GM23338 (cell line): ENCODE results near the gene FSIP1. TPM values are rescaled to one million over a fixed set of nuclear protein-coding genes. Genes with fewer than 3 reads are reported as not detected.

Experiments
- ATAC-seq: fragments of 200-7000 bp; cut with Tn5 transposase; 3 replicates; pipeline ENCODE4 v1.9.1; 2020
- DNase-seq: peaks from one replicate; pipeline ENCODE4 v3.0.0-alpha.2; 2015; ENCODE audit warnings: low spot score
- H2AFZ ChIP-seq: fragments of 200-600 bp; sonication (generic); 2 replicates; pipeline ENCODE4 v1.8.0; 2016; ENCODE audit warnings: antibody characterized with exemption, mild to moderate bottlenecking, moderate library complexity
- H3F3A ChIP-seq: fragments of 200-600 bp; sonication (generic); replicated peaks from 2 replicates; pipeline ENCODE4 v1.8.0; 2017; ENCODE audit warnings: antibody characterized with exemption, mixed run types, low read depth
- H3K27ac ChIP-seq: fragments of 200-600 bp; sonication (generic); 2 replicates; pipeline ENCODE4 v1.6.1; 2016; ENCODE audit warnings: low read depth
- H3K27me3 ChIP-seq: fragments of 200-600 bp; sonication (generic); 2 replicates; pipeline ENCODE4 v1.8.0; 2016; ENCODE audit warnings: mild to moderate bottlenecking, mixed run types, moderate library complexity; ENCODE audit not compliant: insufficient read depth
- H3K36me3 ChIP-seq: fragments of 200-600 bp; sonication (generic); 2 replicates; pipeline ENCODE4 v1.8.0; 2016; ENCODE audit warnings: mild to moderate bottlenecking; ENCODE audit not compliant: insufficient read depth
- H3K4me1 ChIP-seq: fragments of 200-600 bp; sonication (generic); 2 replicates; pipeline ENCODE4 v1.8.0; 2016; ENCODE audit warnings: mild to moderate bottlenecking, moderate library complexity; ENCODE audit not compliant: insufficient read depth
- H3K4me2 ChIP-seq: fragments of 200-600 bp; sonication (generic); 2 replicates; pipeline ENCODE4 v1.7.1; 2017; ENCODE audit warnings: mixed run types
- H3K4me3 ChIP-seq: fragments of 200-600 bp; sonication (generic); 2 replicates; pipeline ENCODE4 v1.6.1; 2016; ENCODE audit warnings: mixed run types
- H3K79me2 ChIP-seq: fragments of 200-600 bp; sonication (generic); replicated peaks from 2 replicates; pipeline ENCODE4 v1.8.0; 2017; ENCODE audit warnings: mild to moderate bottlenecking; ENCODE audit not compliant: insufficient read depth
- H3K9me2 ChIP-seq: fragments of 200-600 bp; sonication (generic); 2 replicates; pipeline ENCODE4 v1.8.0; 2017; ENCODE audit not compliant: insufficient read depth
- H4K20me1 ChIP-seq: fragments of 200-600 bp; sonication (generic); replicated peaks from 2 replicates; pipeline ENCODE4 v1.8.0; 2017; ENCODE audit warnings: mild to moderate bottlenecking; ENCODE audit not compliant: insufficient read depth
- H3K27ac Mint-ChIP-seq: 2 replicates; pipeline ENCODE4 v1.8.0; 2020; ENCODE audit warnings: inconsistent platforms, mild to moderate bottlenecking, moderate library complexity, mixed read lengths
- H3K27me3 Mint-ChIP-seq: 3 replicates; pipeline ENCODE4 v1.8.0; 2022; ENCODE audit warnings: low read depth, mild to moderate bottlenecking, moderate library complexity, mixed read lengths, inconsistent platforms; ENCODE audit not compliant: insufficient read depth, poor library complexity
- H3K36me3 Mint-ChIP-seq: 3 replicates; pipeline ENCODE4 v1.8.0; 2021; ENCODE audit warnings: low read depth, mild to moderate bottlenecking, inconsistent platforms, moderate library complexity, mixed read lengths
- H3K4me1 Mint-ChIP-seq: 3 replicates; pipeline ENCODE4 v1.8.0; 2020; ENCODE audit warnings: mild to moderate bottlenecking, inconsistent platforms, mixed read lengths
- H3K4me3 Mint-ChIP-seq: 3 replicates; pipeline ENCODE4 v1.8.0; 2021; ENCODE audit warnings: moderate library complexity, mild to moderate bottlenecking, inconsistent platforms, mixed read lengths
- H3K9me3 Mint-ChIP-seq: 3 replicates; pipeline ENCODE4 v1.8.0; 2020; ENCODE audit warnings: moderate library complexity, mild to moderate bottlenecking, inconsistent platforms, mixed read lengths
- EZH2 ChIP-seq: fragments of 200-600 bp; sonication (generic); IDR thresholded peaks from one replicate; pipeline ENCODE4 v1.8.0; 2017; ENCODE audit warnings: antibody characterized with exemption, mild to moderate bottlenecking, low read depth; ENCODE audit not compliant: unreplicated experiment
- EZH2phosphoT487 ChIP-seq: fragments of 200-600 bp; sonication (generic); IDR thresholded peaks from one replicate; pipeline ENCODE4 v1.8.1; 2018; ENCODE audit warnings: antibody characterized with exemption; ENCODE audit not compliant: unreplicated experiment
- NANOG ChIP-seq: IDR thresholded peaks from 2 replicates; pipeline ENCODE4 v1.6.1; 2016; ENCODE audit warnings: antibody characterized with exemption, borderline replicate concordance
- POLR2AphosphoS5 ChIP-seq: IDR thresholded peaks from 2 replicates; pipeline ENCODE4 v1.6.1; 2016; ENCODE audit warnings: antibody characterized with exemption, low read depth
- ZNF114 ChIP-seq: fragments of 250-450 bp; sonication (Bioruptor Pico); IDR thresholded peaks from 2 replicates; pipeline ENCODE4 v1.5.0; 2020; ENCODE audit warnings: mild to moderate bottlenecking, moderate library complexity
- polyA plus RNA-seq: library from polyadenylated mRNA; unstranded; fragments of >200 nt; fragmentation: Nextera tagmentation; extraction: Ambion mirVana; gene quantifications from 2 replicates; pipeline ENCODE4 v1.2.1, GENCODE V29; 2016
- total RNA-seq: library from RNA; depleted of rRNA; stranded (reverse); fragments of >200 nt; shearing (Covaris generic); gene quantifications from 2 replicates; pipeline ENCODE4 v1.2.3, GENCODE V29; 2014
- TF ChIP-seq, protein P1 (sequence below): fragments of 250-450 bp; sonication (Bioruptor Pico); IDR thresholded peaks from 2 replicates; pipeline ENCODE4 v1.5.0; 2020; ENCODE audit warnings: mild to moderate bottlenecking, moderate library complexity

The FSIP1 gene
- total and polyA plus RNA-seq, 2 experiments from 2014 or later, result 0.92 to 2.1 TPM

- TF ChIP-seq, protein P1, sequence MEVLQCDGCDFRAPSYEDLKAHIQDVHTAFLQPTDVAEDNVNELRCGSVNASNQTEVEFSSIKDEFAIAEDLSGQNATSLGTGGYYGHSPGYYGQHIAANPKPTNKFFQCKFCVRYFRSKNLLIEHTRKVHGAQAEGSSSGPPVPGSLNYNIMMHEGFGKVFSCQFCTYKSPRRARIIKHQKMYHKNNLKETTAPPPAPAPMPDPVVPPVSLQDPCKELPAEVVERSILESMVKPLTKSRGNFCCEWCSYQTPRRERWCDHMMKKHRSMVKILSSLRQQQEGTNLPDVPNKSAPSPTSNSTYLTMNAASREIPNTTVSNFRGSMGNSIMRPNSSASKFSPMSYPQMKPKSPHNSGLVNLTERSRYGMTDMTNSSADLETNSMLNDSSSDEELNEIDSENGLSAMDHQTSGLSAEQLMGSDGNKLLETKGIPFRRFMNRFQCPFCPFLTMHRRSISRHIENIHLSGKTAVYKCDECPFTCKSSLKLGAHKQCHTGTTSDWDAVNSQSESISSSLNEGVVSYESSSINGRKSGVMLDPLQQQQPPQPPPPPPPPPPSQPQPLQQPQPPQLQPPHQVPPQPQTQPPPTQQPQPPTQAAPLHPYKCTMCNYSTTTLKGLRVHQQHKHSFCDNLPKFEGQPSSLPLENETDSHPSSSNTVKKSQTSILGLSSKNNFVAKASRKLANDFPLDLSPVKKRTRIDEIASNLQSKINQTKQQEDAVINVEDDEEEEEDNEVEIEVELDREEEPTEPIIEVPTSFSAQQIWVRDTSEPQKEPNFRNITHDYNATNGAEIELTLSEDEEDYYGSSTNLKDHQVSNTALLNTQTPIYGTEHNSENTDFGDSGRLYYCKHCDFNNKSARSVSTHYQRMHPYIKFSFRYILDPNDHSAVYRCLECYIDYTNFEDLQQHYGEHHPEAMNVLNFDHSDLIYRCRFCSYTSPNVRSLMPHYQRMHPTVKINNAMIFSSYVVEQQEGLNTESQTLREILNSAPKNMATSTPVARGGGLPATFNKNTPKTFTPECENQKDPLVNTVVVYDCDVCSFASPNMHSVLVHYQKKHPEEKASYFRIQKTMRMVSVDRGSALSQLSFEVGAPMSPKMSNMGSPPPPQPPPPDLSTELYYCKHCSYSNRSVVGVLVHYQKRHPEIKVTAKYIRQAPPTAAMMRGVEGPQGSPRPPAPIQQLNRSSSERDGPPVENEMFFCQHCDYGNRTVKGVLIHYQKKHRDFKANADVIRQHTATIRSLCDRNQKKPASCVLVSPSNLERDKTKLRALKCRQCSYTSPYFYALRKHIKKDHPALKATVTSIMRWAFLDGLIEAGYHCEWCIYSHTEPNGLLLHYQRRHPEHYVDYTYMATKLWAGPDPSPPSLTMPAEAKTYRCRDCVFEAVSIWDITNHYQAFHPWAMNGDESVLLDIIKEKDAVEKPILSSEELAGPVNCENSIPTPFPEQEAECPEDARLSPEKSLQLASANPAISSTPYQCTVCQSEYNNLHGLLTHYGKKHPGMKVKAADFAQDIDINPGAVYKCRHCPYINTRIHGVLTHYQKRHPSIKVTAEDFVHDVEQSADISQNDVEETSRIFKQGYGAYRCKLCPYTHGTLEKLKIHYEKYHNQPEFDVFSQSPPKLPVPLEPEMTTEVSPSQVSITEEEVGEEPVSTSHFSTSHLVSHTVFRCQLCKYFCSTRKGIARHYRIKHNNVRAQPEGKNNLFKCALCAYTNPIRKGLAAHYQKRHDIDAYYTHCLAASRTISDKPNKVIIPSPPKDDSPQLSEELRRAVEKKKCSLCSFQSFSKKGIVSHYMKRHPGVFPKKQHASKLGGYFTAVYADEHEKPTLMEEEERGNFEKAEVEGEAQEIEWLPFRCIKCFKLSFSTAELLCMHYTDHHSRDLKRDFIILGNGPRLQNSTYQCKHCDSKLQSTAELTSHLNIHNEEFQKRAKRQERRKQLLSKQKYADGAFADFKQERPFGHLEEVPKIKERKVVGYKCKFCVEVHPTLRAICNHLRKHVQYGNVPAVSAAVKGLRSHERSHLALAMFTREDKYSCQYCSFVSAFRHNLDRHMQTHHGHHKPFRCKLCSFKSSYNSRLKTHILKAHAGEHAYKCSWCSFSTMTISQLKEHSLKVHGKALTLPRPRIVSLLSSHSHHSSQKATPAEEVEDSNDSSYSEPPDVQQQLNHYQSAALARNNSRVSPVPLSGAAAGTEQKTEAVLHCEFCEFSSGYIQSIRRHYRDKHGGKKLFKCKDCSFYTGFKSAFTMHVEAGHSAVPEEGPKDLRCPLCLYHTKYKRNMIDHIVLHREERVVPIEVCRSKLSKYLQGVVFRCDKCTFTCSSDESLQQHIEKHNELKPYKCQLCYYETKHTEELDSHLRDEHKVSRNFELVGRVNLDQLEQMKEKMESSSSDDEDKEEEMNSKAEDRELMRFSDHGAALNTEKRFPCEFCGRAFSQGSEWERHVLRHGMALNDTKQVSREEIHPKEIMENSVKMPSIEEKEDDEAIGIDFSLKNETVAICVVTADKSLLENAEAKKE (CRISPR knock-in tag), result no peak
- TF ChIP-seq NANOG, result no peak
- no peak for TF ChIP-seq EZH2phosphoT487
- TF ChIP-seq EZH2, result no peak
- TF ChIP-seq POLR2AphosphoS5, result no peak
Measured at GRCh38 chr15:39564972-39565665, 217.5 kb downstream of the FSIP1 start (continued).

DNA sequence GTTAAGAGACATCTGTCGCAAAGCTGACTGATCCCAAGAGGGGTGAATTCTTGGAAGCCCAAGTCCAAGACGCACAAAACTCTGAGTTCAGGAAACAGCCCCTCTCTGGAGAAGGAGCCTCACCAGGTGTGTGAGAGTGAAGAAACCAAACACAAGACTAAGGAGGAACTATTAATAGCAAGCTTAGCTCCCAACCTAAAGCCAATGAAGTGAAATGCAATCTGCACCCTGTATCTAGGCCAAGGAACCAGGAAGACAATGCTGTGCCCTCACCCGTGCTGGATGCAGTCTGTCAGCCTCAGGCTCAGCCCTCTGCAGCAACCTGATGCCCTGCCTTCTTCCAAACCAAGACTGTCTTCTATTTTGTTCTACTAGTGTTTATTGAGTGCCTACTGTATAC lies 224.2 kb downstream of the FSIP1 start:
- H3K27me3 Mint-ChIP-seq, result peaks cover 1% of the 10 kb centered on the region
- no peak overlapping the region for H3K27ac ChIP-seq
- no peaks in the 10 kb centered on the region for H3K27me3 ChIP-seq
- H3K36me3 Mint-ChIP-seq, result no peaks in the 10 kb centered on the region
- no peak overlapping the region for H3K4me3 ChIP-seq
- TF ChIP-seq POLR2AphosphoS5 (no peak), NANOG (no peak), ZNF114 (CRISPR knock-in tag) (no peak), EZH2 (no peak)
- TF ChIP-seq, protein P1 (CRISPR knock-in tag), result no peak
- no peaks in the 10 kb centered on the region for H3F3A ChIP-seq
- H3K9me2 ChIP-seq, result 0 out of 2 replicates have a peak, but pooled peaks cover 2% of the 10 kb centered on the region
- no peak overlapping the region for H3K4me3 Mint-ChIP-seq
- no peak overlapping the region for H2AFZ ChIP-seq
- no peak overlapping the region for H3K4me2 ChIP-seq
- H3K36me3 ChIP-seq, result no peaks in the 10 kb centered on the region
- ATAC-seq, result no peak
- H3K9me3 Mint-ChIP-seq, result no peaks in the 10 kb centered on the region
- DNase-seq, result no peak
- H3K4me1 Mint-ChIP-seq, result peaks cover 4% of the 10 kb centered on the region
- H3K4me1 ChIP-seq, result no peaks in the 10 kb centered on the region
- H4K20me1 ChIP-seq, result no peaks in the 10 kb centered on the region
- H3K79me2 ChIP-seq, result no peaks in the 10 kb centered on the region
- H3K27ac Mint-ChIP-seq, result no peak overlapping the region
